ENCODE results near the gene HOXA11. TPM values are rescaled to one million over a fixed set of nuclear protein-coding genes. Genes with fewer than 3 reads are reported as not detected.

Gene HOXA11
- total and polyA plus RNA-seq, 2 of the 4 experiments (the other 2 are of a cell fraction): 0.05 TPM; not detected in 1

GRCh38 chr7:27151931-27152815 is 32.9 kb downstream of the HOXA11 start, which contains the start of gene HOXA3:
Gene HOXA3 (minus strand): TSS chr7:27152583. CDS start chr7:27110640, 41,943 bp downstream.
- Histone ChIP-seq H3K23ac (ENCODE audit: low read depth, low read length) (peak within 1 kb of the TSS; percentile 73), H4K91ac (ENCODE audit: insufficient read depth, low read depth, low read length) (peak within 1 kb of the TSS; percentile 40), H2AK5ac (ENCODE audit: low read depth, low read length) (peak within 1 kb of the TSS; percentile 15; the same call in 1 of the 2 replicates), H3K27ac (ENCODE audit: insufficient read depth, low read length) (peak within 1 kb of the TSS; percentile 81), H4K8ac (ENCODE audit: low read depth in 2 of 2, low read length in 2 of 2) (peak within 1 kb of the TSS; percentile 55 to 68; a peak in 3 of 4 replicates), H2BK120ac (ENCODE audit: low read depth, low read length) (peak within 1 kb of the TSS; percentile 57; the same call in 1 of the 2 replicates), H3K4ac (ENCODE audit: low read depth, low read length) (peak within 1 kb of the TSS; percentile 57), H4K20me1 (ENCODE audit: insufficient read depth, low read length) (no peaks in the 10 kb centered on the region), H3K9me3 (ENCODE audit: control insufficient read depth, insufficient read depth, low read length) (no peaks in the 10 kb centered on the region), H3K27me3 (ENCODE audit: control insufficient read depth, insufficient read depth, low read length) (no peaks in the 10 kb centered on the region), H2BK5ac (ENCODE audit: low read depth, low read length, poor library complexity, severe bottlenecking) (peak within 1 kb of the TSS; percentile 18), H3K4me1 (ENCODE audit: control insufficient read depth, insufficient read depth, low read length) (peaks cover 12% of the 10 kb centered on the region), H2AFZ (replicated peaks; ENCODE audit: low read length, poor library complexity) (peak within 1 kb of the TSS; percentile 87), H3K4me2 (ENCODE audit: low read depth, low read length) (peak within 1 kb of the TSS; percentile 87), H2BK15ac (ENCODE audit: low read depth, low read length) (peak within 1 kb of the TSS; percentile 27; the same call in 2 of the 3 replicates), H2BK20ac (ENCODE audit: low read depth, low read length) (0 out of 2 replicates have a peak within 1 kb of the TSS, but pooled peaks have one; percentile 6), H4K5ac (ENCODE audit: low read depth, low read length) (peak within 1 kb of the TSS; percentile 67; the same call in 1 of the 2 replicates), H3K79me1 (ENCODE audit: low read depth in 1 of 2, low read length in 2 of 2) (0 out of 4 replicates have a peak, but pooled peaks cover 0 to 19% of the 10 kb centered on the region in 2 experiments), H3K9me1 (ENCODE audit: insufficient read depth, low read length) (peaks cover 3% of the 10 kb centered on the region; the same call in 1 of the 2 replicates), H3K18ac (ENCODE audit: low read depth, low read length) (peak within 1 kb of the TSS; percentile 31; the same call in 1 of the 2 replicates), H3K9ac (ENCODE audit: low read depth, low read length) (peak within 1 kb of the TSS; percentile 54), H3K4me3 (ENCODE audit: insufficient read depth, low read depth, low read length) (peak within 1 kb of the TSS; percentile 54), H3K56ac (ENCODE audit: extremely low read depth, insufficient read depth, low read length) (no peak within 1 kb of the TSS), H3K14ac (replicated peaks; ENCODE audit: low read depth, low read length) (peak within 1 kb of the TSS; percentile 69), H2AK9ac (replicated peaks; ENCODE audit: low read depth, low read length, poor library complexity) (peak within 1 kb of the TSS; percentile 38), H3K36me3 (ENCODE audit: control insufficient read depth, insufficient read depth, low read length) (no peaks in the 10 kb centered on the region)
- ATAC-seq (ENCODE audit: low read depth): peak; percentile 2
- POLR2A ChIA-PET (ENCODE audit: unreplicated experiment): no interaction called here
- TF ChIP-seq MAFK (IDR thresholded peaks at IDR 0.05; ENCODE audit: low read depth, low read length) (no peak), NFE2L2 (IDR thresholded peaks at IDR 0.05; ENCODE audit: low read depth, low read length) (no peak), CEBPB (IDR thresholded peaks at IDR 0.05; ENCODE audit: low read depth, low read length) (no peak), MXI1 (IDR thresholded peaks at IDR 0.05; ENCODE audit: borderline replicate concordance, low read depth, low read length) (no peak), BHLHE40 (IDR thresholded peaks at IDR 0.05; ENCODE audit: low read depth, low read length) (no peak), USF2 (IDR thresholded peaks at IDR 0.05; ENCODE audit: low read depth, low read length) (peak; percentile 65; the same call in 1 of the 2 replicates), POLR2A (IDR thresholded peaks at IDR 0.05; ENCODE audit: low read depth, low read length) (0 out of 2 replicates have a peak, but pooled peaks have one; percentile 42), CHD1 (IDR thresholded peaks at IDR 0.05; ENCODE audit: low read depth, low read length) (no peak)
- intact Hi-C loops (cut with micrococcal nuclease): no loop called here
- dilution Hi-C loops (cut with HindIII; ENCODE audit: low sequenced_read_pairs, unreplicated experiment): no loop called here
- BruUV-seq (replicated peaks): no TSS peak
- CTCF ChIA-PET: interaction anchor here (0.8 kb wide), 1 partner anchor 8 kb away, joined by 3 read pairs; no protein-coding TSS in a partner anchor
- DNase-seq: peak; percentile 59
- WGBS, 2 experiments (ENCODE audit: extremely low coverage in 2 of 2, insufficient read length in 1 of 2): 19% methylated on average over 12 of the region's 53 CpGs; no CpG with 5 or more reads in 1 of the 2 experiments
- in situ Hi-C loops (cut with MboI; ENCODE audit: low sequenced_read_pairs): no loop called here

Measured in IMR-90 (cell line).